Upper lobe of right lung (tissue), 1 donor: Measurements from ENCODE around the gene WDFY2. TPM values are rescaled to one million over a fixed set of nuclear protein-coding genes. Genes with fewer than 3 reads are reported as not detected.
A peak's percentile ranks its signal among the peaks of the same experiment; 100 is the strongest.

ENCODE experiments used
- ATAC-seq: fragments of 200-7000 bp; cut with Tn5 transposase; one replicate; pipeline ENCODE4 v1.9.1; 2020; ENCODE audit warnings: mild to moderate bottlenecking, moderate library complexity
- DNase-seq: peaks from one replicate; pipeline ENCODE4 v3.0.0-alpha.2; 2020
- H3K27ac ChIP-seq: fragments of 200-600 bp; one replicate; pipeline ENCODE4 v1.8.0; 2022
- H3K27me3 ChIP-seq: fragments of 200-600 bp; one replicate; pipeline ENCODE4 v1.8.0; 2022; ENCODE audit warnings: mild to moderate bottlenecking
- H3K36me3 ChIP-seq: fragments of 200-600 bp; one replicate; pipeline ENCODE4 v1.8.0; 2022
- H3K4me1 ChIP-seq: fragments of 200-600 bp; one replicate; pipeline ENCODE4 v1.8.0; 2022
- H3K4me3 ChIP-seq: fragments of 200-600 bp; one replicate; pipeline ENCODE4 v1.8.0; 2022; ENCODE audit warnings: mild to moderate bottlenecking
- H3K9me3 ChIP-seq: fragments of 200-600 bp; one replicate; pipeline ENCODE4 v1.8.0; 2022
- CTCF ChIP-seq: fragments of 200-600 bp; IDR thresholded peaks from one replicate; pipeline ENCODE4 v1.8.0; 2022; ENCODE audit warnings: antibody characterized with exemption
- intact Hi-C: fragments of 100-400 bp; cut with DNase I; formaldehyde crosslinking; loops from one replicate; pipeline ENCODE4 v1.11.0; 2022
- total RNA-seq: library from RNA; stranded (reverse); fragmentation: NEBNext Ultra II Directional; extraction: Animal tissue kit (Norgen Biotek cat#: 25700); gene quantifications from one replicate; pipeline ENCODE4 v1.2.1, GENCODE V29; 2021
- donor health status: DM: no; HTN: yes; CAD: no; lungs with severe emphysema.

Gene WDFY2
- total RNA-seq, 1 donor from 2014 or later: 13.1 TPM

GRCh38 chr13:51770160-51770559, 185.9 kb downstream of the WDFY2 start:
- Histone ChIP-seq H3K4me1 (peaks cover 2% of the 10 kb centered on the region), H3K4me3 (no peak overlapping the region), H3K27ac (peak overlapping the region; percentile 24), H3K36me3 (peaks cover 6% of the 10 kb centered on the region), H3K27me3 (no peaks in the 10 kb centered on the region), H3K9me3 (no peaks in the 10 kb centered on the region)
- no peak for ATAC-seq
- DNase-seq: no peak
- intact Hi-C loops: no loop called here
- TF ChIP-seq CTCF: no peak

- no peaks in the 10 kb centered on the region for H3K9me3 ChIP-seq
- H3K4me3 ChIP-seq: no peak overlapping the region
- no peaks in the 10 kb centered on the region for H3K27me3 ChIP-seq
- peaks cover 6% of the 10 kb centered on the region for H3K36me3 ChIP-seq
- no peaks in the 10 kb centered on the region for H3K4me1 ChIP-seq
- intact Hi-C loops: no loop called here
- no peak for TF ChIP-seq CTCF
- no peak for DNase-seq
- ATAC-seq: peak; percentile 20
- peak overlapping the region; percentile 24 for H3K27ac ChIP-seq
These were observed 186.6 kb downstream of the WDFY2 start for GRCh38 chr13:51770681-51771417.

GRCh38 chr13:51771418-51772104, 187.3 kb downstream of the WDFY2 start:
- peak; percentile 67 for ATAC-seq
- no peak for DNase-seq
- no peaks in the 10 kb centered on the region for H3K9me3 ChIP-seq
- intact Hi-C loops: no loop called here
- H3K4me1 ChIP-seq: no peaks in the 10 kb centered on the region
- no peak overlapping the region for H3K27ac ChIP-seq
- H3K27me3 ChIP-seq: no peaks in the 10 kb centered on the region
- no peak overlapping the region for H3K4me3 ChIP-seq
- peaks cover 6% of the 10 kb centered on the region for H3K36me3 ChIP-seq
- TF ChIP-seq CTCF: no peak

GRCh38 chr13:51772105-51772455, 187.8 kb downstream of the WDFY2 start:
- H3K27ac ChIP-seq: no peak overlapping the region
- peaks cover 6% of the 10 kb centered on the region for H3K36me3 ChIP-seq
- H3K4me3 ChIP-seq: no peak overlapping the region
- no peaks in the 10 kb centered on the region for H3K27me3 ChIP-seq
- no peaks in the 10 kb centered on the region for H3K4me1 ChIP-seq
- no peak for ATAC-seq
- no peak for TF ChIP-seq CTCF
- intact Hi-C loops: no loop called here
- no peak for DNase-seq
- no peaks in the 10 kb centered on the region for H3K9me3 ChIP-seq

- no peak overlapping the region for H3K4me3 ChIP-seq
- no peaks in the 10 kb centered on the region for H3K9me3 ChIP-seq
- DNase-seq (no peak), ATAC-seq (no peak)
- no peak for TF ChIP-seq CTCF
- intact Hi-C loops: no loop called here
- H3K27ac ChIP-seq: no peak overlapping the region
- peaks cover 6% of the 10 kb centered on the region for H3K36me3 ChIP-seq
- H3K4me1 ChIP-seq: no peaks in the 10 kb centered on the region
- H3K27me3 ChIP-seq: no peaks in the 10 kb centered on the region
These were observed 188.5 kb downstream of the WDFY2 start for GRCh38 chr13:51772781-51773180.
